NK-92 (cell line): ENCODE data around the gene SLC12A3.

Experiments used
- DNase-seq: peaks from one replicate; lab custom pipeline; 2025; ENCODE audit not compliant: unreplicated experiment; lab: John Stamatoyannopoulos, UW

Gene SLC12A3

GRCh38 chr16:56864960-56865359, at the start of gene SLC12A3:
TSS of gene SLC12A3 (plus strand) at chr16:56865207. CDS start at chr16:56865236, 29 bp downstream.
- no peak for DNase-seq

DNA sequence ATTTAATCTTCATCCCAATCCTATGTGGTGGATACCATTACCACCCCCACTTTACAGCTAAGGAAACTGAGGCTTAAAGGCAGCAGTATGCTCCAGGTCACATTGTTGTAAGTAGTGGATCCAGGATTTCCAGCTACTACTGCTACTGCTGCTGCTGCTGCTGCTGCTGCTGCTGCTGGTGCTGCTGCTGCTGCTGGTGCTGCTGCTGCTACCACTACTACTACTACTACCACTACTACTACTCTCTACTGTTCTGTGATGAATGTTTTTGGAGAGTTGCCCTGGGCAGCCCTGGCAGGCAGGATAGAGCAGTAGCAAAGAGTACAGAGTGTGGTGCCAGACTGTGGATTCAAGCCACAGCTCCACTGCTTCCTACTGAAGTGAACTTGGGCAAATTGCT, 49.3 kb upstream of the SLC12A3 start:
- no peak for DNase-seq

GRCh38 chr16:56817056-56817455, 48.0 kb upstream of the SLC12A3 start:
- no peak for DNase-seq

DNA sequence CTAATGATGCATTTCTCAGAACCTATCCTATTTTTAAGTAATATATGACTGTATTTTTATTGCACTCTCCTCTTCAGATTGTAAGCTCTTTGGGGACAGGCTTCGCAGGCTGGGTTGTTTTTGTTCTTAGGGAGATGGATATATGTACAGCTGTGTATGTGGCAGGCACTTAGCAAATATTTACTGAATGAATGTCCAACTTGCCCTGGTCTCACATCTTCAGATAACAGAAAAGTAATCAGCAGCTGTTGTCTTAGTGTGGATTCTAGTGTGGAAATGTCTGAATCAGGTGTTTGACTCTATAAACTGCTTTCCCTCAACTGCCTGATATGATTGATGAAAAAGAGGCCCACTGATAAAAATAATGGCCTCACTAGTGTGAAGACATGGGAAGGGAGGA, 47.1 kb upstream of the SLC12A3 start:
- DNase-seq = no peak

DNA sequence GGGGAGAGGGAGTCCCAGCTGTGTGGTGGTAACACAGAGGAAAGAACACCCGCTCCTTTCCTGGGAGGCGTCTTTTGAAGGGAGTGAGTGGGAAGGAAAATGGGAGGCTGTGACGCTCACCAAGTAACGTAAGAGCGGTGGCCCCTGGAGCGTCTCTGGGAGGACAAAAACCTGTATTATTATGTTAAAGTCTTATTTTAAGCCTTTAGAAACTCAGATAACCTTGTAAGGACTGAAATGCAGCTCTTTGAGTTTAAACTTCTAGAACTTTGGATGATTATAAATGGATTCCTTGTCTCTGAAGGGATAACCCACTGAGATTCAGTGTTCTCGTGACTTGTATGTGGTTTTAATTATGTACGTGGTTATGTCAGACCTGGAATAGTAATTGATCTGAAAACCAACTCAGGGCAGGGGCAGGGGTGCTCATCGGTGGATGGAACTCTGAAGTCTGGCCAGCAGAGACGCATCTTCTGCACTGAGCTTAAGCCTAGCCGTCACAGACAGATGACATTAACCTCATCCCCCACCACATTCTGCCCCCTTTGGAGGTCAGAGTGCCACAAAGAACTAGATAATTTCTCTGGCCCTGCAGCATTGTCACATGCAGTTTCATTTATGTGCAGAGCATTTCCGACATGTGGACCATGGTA, 41.8 kb upstream of the SLC12A3 start:
- DNase-seq = no peak

DNA sequence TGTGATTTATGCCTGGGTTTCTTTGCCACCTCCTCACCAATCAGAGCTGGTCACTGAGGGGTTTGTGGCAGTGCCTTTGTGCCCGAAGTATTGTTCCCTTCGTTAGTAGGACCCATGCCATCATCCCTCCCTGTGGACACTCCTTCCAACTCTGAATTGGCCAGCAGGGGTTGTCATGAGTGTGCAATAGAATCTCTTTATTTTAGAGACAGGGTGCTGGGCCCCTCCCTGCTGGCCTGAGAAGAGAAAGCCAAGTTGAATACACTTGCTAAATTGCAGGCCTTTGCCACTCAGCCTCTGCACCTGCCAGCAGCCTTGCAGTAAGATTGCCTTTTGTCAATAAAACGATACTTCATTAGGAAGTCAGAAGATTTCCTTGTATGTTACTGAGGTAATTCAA, 40.7 kb upstream of the SLC12A3 start:
- DNase-seq = no peak

- DNase-seq = no peak
These were observed 40.2 kb upstream of the SLC12A3 start for GRCh38 chr16:56824804-56825203.

GRCh38 chr16:56825826-56826225, 39.2 kb upstream of the SLC12A3 start:
- no peak for DNase-seq

DNA sequence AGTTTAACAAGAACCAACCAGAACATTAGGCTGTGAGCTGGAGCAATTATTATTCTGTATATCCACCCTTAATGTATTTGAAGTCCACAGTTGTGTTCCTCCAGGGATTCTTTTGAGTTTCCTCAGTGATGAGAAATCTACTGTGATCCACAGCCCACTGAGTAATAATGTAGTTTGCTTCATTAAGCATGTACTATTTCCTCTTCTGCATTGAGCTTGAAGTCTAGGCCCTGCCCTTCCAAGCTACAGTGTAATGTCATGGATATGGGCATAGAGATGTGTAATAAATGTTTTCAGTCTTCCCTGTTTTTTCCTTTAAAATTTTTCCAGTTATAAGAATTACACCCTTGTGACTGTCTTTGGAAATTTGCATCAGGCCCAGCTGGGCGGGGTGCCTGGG, 36.4 kb upstream of the SLC12A3 start:
- no peak for DNase-seq

- DNase-seq = no peak
These were observed 34.3 kb upstream of the SLC12A3 start for GRCh38 chr16:56830669-56831068.

GRCh38 chr16:56832768-56833167, 32.2 kb upstream of the SLC12A3 start:
- no peak for DNase-seq

DNA sequence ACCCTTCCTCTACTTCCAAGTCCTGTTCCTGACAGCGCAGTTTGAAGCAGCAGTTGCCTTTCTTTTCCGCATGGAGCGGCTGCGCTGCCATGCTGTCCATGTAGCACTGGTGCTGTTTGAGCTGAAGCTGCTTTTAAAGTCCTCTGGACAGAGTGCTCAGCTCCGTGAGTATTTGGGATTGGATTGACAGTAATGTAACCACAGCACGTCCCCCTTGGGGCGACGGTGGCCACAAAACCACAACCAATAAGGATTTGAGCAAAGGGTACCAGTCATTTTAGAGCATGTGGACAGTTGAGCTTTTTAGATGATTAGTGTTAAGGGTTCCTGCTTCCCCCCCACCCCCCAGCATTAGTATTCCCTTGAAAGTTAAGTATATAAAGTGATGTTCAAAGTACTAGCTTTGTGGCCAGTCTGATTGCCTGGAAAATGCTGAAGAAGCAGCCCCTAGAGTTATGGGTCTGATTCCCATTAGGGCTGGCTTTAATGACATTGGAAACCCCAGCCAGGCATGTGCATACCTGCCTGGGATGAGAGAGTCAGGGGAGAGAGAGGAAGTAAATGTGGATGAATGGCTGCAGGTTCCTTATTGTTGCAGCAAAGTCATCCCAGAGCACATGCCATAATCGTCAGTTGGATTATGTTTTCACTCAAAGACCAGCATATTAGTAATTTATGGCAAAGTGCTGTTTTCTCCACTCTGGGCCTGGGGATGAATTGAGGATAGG, 31.6 kb upstream of the SLC12A3 start:
- no peak for DNase-seq

- no peak for DNase-seq
These were observed 29.7 kb upstream of the SLC12A3 start for GRCh38 chr16:56835320-56835719.

DNA sequence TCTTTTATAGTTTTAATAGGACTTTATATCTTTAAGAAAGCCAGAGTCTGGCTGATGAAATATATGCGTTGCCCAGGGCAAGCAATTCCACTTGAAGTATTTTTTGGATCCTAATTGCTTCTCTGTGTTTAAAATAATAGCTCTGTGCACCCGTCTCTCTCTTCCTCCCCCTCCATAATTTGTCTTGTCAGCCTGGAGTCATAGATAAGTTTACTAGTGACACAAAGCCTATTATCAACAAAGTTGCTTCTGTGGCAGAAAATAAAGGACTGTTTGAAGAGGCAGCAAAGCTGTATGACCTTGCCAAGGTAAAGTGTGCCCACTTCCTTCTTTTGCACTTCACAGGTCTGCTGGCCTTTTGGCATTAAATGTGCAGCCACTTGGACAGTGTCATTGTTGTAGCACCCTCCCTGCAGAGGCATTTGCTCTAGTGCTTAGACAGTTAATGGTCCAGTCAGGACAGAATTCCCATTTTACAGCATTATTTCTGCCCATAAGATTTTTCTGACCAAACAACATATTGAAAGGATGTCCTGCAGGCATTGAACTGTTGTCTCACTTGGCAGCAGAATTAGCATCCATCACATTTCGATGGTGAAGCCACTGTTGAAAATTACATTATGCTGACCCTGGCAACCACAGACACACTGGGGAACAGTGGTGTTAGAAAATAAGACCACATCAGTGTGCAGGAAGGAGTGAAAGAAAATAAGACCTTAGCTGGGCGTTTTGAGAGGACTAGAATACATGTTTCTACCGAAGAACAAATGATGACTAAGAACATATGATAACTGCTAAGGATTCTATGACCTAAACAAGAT, 28.4 kb upstream of the SLC12A3 start:
- DNase-seq = no peak

DNA sequence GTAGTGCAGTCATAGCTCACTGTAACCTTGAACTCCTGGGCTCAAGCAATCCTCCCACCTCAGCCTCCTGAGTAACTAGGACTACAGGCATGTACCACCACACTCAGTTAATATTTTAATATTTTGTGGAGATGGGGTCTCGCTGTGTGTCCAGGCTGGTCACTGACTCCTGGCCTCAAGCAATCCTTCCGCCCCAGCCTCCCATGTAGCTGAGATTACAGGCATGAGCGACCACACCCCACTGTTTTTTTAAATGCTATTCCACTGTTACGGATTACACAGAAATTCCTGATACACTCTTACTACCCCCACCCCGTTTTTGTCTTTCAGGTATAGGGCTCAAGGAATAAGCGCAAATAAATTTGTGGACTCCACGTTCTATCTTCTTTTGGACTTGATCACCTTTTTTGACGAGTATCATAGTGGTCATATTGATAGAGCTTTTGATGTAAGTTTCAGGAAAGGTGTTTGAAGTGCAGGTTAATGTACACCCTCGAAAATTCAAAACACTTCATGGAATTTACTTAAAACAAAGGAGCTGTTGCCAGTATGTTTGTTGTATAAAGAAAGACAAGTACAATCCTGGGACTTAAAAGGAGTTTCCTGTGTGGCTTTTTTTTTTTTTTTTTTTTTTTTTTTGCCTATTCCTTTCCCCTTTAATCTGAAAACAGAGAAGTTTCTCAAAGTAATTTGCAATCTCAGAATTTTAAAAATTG, 26.2 kb upstream of the SLC12A3 start:
- DNase-seq = no peak

DNA sequence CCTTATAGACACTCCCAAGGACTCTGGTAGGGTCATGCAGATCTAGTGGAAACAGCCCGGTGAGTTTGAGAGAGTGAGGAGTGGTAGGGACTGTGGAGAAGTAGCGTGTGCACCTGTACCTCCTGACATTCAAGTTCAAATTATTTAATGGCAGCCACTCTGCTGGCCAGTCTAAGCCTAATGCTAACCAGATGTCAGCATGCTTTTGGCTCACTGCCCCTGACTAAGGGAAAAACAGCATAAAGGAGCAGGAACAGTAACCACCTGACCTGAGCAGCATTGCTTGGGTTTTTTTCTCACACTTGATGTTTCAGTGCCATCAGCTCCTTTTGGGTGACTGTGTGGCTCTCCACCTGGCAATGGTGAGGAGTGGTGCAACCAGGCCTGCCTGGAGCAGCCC, 23.8 kb upstream of the SLC12A3 start:
- DNase-seq = no peak

DNA sequence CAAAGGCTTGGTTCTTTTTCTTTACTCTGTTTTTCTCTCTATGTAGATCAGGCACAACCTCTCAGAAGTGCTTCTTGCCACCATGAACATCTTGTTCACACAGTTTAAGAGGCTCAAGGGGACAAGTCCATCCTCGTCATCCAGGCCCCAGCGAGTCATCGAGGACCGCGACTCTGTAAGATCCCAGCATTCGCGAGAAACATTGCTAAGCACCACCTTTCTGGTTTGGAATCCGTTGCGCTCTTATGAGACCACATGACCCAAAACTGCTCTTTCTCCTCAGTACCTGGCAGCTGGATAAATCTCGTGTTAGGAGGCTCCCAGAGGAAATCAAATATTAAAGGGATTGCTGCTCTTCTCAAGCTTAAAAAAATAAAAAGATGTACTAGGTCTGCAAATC, 23.3 kb upstream of the SLC12A3 start:
- no peak for DNase-seq

GRCh38 chr16:56842133-56842532, 22.9 kb upstream of the SLC12A3 start:
- no peak for DNase-seq

DNA sequence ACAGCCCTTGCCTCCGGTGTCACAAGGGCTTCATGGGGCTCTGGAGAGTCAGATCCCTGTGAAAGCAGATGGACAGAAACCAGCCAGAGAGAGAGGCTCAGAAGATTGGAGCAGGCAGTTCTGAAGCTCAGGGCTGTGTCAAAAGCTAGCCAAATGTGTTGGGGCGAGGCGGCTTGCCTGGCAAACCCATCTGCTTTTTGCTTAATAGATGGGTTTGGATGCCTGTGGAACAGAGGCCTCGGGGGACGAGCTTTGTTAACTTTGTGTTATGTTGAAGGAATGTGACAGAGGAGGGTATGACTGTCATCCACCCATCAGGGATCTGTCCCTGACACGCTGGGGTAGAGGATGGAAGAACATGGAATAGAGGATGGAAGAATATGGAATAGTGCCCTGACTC, 21.0 kb upstream of the SLC12A3 start:
- DNase-seq = no peak

DNA sequence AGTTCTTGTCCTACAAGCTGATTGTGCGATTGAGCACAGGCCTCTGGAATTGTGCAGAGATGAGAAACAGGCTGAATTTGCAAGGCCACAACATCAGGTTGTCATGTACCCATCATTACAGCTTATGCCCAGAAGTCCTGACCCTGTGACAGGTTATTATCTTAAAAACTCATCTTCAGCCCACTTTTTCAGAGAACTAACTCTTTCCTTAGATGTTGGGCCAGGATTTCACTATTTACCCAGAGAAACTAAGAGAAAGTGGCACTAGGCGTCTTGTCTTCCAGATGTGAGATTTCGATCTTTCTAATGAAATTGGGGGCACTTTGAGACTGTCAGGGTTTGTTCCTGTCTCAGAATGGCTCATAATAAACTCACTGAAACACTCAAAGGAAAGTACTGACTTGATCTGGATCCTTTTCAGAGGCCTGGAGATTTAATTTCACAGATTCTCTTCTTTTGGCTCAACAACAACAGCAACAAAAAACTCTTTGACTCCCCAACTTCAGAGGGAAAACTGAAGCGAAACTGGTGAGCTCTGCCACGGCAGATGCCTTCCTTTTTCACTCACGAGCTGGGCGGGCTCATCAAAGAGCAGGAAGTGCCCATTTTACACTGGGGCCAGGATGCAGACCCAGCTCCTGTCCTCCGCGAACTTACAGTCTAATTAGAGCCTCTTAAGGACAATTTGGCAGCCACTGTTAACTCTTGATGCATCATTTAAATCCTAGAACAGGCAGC, 17.7 kb upstream of the SLC12A3 start:
- no peak for DNase-seq
